ENCODE measurements around the gene FBN1. TPM values are rescaled to one million over a fixed set of nuclear protein-coding genes. Genes with fewer than 3 reads are reported as not detected.

The FBN1 gene
- total and polyA plus RNA-seq, 2 experiments from 2014 or later, result 1.9 to 3.8 TPM

DNA sequence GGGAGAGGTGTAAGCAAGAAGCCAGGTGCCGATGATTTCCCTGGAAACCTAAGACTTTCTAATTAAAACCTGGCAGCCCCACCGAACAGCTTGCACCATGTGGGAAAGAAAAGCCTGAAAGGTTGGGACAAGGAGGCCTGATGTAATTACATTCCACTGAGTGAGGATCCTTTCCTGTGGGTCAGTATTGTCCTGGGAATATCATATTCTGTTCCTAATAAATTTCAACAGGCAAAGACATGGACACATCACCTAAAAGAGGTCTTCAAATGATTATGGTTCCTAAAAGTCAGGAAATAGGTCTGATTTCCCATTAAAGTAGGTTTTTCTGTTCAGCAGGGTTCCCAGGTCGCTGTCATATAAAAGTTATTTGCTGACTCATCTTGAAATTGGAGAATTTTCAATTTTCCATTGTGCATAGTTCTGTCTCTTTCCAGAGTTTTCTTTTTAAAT lies 255.8 kb downstream of the FBN1 start:
- no peak overlapping the region for H3K4me2 ChIP-seq
- TF ChIP-seq EZH2phosphoT487 (IDR thresholded peaks at IDR 0.05; ENCODE audit: unreplicated experiment) (no peak), CREB1 (CRISPR knock-in tag; IDR thresholded peaks at IDR 0.05; ENCODE audit: low read depth) (no peak), JUNB (IDR thresholded peaks at IDR 0.05; ENCODE audit: unreplicated experiment) (no peak), ZNF331 (CRISPR knock-in tag; IDR thresholded peaks at IDR 0.05; ENCODE audit: low read depth) (no peak), NANOG (IDR thresholded peaks at IDR 0.05; ENCODE audit: borderline replicate concordance) (no peak), ZNF114 (CRISPR knock-in tag; IDR thresholded peaks at IDR 0.05) (no peak), EZH2 (IDR thresholded peaks at IDR 0.05; ENCODE audit: low read depth, unreplicated experiment) (no peak), STAT1 (IDR thresholded peaks at IDR 0.05; ENCODE audit: unreplicated experiment) (no peak), POLR2AphosphoS5 (IDR thresholded peaks at IDR 0.05; ENCODE audit: low read depth) (no peak)
- TF ChIP-seq, protein P1, sequence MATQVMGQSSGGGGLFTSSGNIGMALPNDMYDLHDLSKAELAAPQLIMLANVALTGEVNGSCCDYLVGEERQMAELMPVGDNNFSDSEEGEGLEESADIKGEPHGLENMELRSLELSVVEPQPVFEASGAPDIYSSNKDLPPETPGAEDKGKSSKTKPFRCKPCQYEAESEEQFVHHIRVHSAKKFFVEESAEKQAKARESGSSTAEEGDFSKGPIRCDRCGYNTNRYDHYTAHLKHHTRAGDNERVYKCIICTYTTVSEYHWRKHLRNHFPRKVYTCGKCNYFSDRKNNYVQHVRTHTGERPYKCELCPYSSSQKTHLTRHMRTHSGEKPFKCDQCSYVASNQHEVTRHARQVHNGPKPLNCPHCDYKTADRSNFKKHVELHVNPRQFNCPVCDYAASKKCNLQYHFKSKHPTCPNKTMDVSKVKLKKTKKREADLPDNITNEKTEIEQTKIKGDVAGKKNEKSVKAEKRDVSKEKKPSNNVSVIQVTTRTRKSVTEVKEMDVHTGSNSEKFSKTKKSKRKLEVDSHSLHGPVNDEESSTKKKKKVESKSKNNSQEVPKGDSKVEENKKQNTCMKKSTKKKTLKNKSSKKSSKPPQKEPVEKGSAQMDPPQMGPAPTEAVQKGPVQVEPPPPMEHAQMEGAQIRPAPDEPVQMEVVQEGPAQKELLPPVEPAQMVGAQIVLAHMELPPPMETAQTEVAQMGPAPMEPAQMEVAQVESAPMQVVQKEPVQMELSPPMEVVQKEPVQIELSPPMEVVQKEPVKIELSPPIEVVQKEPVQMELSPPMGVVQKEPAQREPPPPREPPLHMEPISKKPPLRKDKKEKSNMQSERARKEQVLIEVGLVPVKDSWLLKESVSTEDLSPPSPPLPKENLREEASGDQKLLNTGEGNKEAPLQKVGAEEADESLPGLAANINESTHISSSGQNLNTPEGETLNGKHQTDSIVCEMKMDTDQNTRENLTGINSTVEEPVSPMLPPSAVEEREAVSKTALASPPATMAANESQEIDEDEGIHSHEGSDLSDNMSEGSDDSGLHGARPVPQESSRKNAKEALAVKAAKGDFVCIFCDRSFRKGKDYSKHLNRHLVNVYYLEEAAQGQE (IDR thresholded peaks at IDR 0.05; ENCODE audit: unreplicated experiment), result no peak
- TF ChIP-seq, protein P2, sequence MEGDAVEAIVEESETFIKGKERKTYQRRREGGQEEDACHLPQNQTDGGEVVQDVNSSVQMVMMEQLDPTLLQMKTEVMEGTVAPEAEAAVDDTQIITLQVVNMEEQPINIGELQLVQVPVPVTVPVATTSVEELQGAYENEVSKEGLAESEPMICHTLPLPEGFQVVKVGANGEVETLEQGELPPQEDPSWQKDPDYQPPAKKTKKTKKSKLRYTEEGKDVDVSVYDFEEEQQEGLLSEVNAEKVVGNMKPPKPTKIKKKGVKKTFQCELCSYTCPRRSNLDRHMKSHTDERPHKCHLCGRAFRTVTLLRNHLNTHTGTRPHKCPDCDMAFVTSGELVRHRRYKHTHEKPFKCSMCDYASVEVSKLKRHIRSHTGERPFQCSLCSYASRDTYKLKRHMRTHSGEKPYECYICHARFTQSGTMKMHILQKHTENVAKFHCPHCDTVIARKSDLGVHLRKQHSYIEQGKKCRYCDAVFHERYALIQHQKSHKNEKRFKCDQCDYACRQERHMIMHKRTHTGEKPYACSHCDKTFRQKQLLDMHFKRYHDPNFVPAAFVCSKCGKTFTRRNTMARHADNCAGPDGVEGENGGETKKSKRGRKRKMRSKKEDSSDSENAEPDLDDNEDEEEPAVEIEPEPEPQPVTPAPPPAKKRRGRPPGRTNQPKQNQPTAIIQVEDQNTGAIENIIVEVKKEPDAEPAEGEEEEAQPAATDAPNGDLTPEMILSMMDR (conservative IDR thresholded peaks at IDR 0.05; ENCODE audit: low read depth in 2 of 2), result no peak
- TF ChIP-seq, protein P3, sequence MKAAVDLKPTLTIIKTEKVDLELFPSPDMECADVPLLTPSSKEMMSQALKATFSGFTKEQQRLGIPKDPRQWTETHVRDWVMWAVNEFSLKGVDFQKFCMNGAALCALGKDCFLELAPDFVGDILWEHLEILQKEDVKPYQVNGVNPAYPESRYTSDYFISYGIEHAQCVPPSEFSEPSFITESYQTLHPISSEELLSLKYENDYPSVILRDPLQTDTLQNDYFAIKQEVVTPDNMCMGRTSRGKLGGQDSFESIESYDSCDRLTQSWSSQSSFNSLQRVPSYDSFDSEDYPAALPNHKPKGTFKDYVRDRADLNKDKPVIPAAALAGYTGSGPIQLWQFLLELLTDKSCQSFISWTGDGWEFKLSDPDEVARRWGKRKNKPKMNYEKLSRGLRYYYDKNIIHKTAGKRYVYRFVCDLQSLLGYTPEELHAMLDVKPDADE (IDR thresholded peaks at IDR 0.05), result no peak
- TF ChIP-seq, protein P4, sequence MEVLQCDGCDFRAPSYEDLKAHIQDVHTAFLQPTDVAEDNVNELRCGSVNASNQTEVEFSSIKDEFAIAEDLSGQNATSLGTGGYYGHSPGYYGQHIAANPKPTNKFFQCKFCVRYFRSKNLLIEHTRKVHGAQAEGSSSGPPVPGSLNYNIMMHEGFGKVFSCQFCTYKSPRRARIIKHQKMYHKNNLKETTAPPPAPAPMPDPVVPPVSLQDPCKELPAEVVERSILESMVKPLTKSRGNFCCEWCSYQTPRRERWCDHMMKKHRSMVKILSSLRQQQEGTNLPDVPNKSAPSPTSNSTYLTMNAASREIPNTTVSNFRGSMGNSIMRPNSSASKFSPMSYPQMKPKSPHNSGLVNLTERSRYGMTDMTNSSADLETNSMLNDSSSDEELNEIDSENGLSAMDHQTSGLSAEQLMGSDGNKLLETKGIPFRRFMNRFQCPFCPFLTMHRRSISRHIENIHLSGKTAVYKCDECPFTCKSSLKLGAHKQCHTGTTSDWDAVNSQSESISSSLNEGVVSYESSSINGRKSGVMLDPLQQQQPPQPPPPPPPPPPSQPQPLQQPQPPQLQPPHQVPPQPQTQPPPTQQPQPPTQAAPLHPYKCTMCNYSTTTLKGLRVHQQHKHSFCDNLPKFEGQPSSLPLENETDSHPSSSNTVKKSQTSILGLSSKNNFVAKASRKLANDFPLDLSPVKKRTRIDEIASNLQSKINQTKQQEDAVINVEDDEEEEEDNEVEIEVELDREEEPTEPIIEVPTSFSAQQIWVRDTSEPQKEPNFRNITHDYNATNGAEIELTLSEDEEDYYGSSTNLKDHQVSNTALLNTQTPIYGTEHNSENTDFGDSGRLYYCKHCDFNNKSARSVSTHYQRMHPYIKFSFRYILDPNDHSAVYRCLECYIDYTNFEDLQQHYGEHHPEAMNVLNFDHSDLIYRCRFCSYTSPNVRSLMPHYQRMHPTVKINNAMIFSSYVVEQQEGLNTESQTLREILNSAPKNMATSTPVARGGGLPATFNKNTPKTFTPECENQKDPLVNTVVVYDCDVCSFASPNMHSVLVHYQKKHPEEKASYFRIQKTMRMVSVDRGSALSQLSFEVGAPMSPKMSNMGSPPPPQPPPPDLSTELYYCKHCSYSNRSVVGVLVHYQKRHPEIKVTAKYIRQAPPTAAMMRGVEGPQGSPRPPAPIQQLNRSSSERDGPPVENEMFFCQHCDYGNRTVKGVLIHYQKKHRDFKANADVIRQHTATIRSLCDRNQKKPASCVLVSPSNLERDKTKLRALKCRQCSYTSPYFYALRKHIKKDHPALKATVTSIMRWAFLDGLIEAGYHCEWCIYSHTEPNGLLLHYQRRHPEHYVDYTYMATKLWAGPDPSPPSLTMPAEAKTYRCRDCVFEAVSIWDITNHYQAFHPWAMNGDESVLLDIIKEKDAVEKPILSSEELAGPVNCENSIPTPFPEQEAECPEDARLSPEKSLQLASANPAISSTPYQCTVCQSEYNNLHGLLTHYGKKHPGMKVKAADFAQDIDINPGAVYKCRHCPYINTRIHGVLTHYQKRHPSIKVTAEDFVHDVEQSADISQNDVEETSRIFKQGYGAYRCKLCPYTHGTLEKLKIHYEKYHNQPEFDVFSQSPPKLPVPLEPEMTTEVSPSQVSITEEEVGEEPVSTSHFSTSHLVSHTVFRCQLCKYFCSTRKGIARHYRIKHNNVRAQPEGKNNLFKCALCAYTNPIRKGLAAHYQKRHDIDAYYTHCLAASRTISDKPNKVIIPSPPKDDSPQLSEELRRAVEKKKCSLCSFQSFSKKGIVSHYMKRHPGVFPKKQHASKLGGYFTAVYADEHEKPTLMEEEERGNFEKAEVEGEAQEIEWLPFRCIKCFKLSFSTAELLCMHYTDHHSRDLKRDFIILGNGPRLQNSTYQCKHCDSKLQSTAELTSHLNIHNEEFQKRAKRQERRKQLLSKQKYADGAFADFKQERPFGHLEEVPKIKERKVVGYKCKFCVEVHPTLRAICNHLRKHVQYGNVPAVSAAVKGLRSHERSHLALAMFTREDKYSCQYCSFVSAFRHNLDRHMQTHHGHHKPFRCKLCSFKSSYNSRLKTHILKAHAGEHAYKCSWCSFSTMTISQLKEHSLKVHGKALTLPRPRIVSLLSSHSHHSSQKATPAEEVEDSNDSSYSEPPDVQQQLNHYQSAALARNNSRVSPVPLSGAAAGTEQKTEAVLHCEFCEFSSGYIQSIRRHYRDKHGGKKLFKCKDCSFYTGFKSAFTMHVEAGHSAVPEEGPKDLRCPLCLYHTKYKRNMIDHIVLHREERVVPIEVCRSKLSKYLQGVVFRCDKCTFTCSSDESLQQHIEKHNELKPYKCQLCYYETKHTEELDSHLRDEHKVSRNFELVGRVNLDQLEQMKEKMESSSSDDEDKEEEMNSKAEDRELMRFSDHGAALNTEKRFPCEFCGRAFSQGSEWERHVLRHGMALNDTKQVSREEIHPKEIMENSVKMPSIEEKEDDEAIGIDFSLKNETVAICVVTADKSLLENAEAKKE (CRISPR knock-in tag; IDR thresholded peaks at IDR 0.05), result no peak
- H4K20me1 ChIP-seq (replicated peaks; ENCODE audit: insufficient read depth), result no peaks in the 10 kb centered on the region
- no peak for DNase-seq (ENCODE audit: low spot score)
- H3K4me3 Mint-ChIP-seq, result no peak overlapping the region
- H3K36me3 Mint-ChIP-seq (ENCODE audit: low read depth), result no peaks in the 10 kb centered on the region
- H2AFZ ChIP-seq, result peak overlapping the region; percentile 69
- H3K9me3 Mint-ChIP-seq, result no peaks in the 10 kb centered on the region
- no peak for ATAC-seq
- H3K4me3 ChIP-seq, result no peak overlapping the region
- no peaks in the 10 kb centered on the region for H3K4me1 ChIP-seq (ENCODE audit: insufficient read depth)
- no peaks in the 10 kb centered on the region for H3K27me3 ChIP-seq (ENCODE audit: insufficient read depth)
- no peaks in the 10 kb centered on the region for H3F3A ChIP-seq (replicated peaks; ENCODE audit: low read depth)
- H3K27ac Mint-ChIP-seq, result no peak overlapping the region
- H3K36me3 ChIP-seq (ENCODE audit: insufficient read depth), result no peaks in the 10 kb centered on the region
- no peaks in the 10 kb centered on the region for H3K79me2 ChIP-seq (replicated peaks; ENCODE audit: insufficient read depth)
- no peak overlapping the region for H3K27ac ChIP-seq (ENCODE audit: low read depth)
- H3K27me3 Mint-ChIP-seq (ENCODE audit: insufficient read depth, low read depth, poor library complexity), result peaks cover 1% of the 10 kb centered on the region
- peaks cover 4% of the 10 kb centered on the region; the same call in 1 of the 3 replicates for H3K4me1 Mint-ChIP-seq
- peaks cover 11% of the 10 kb centered on the region for H3K9me2 ChIP-seq (ENCODE audit: insufficient read depth)
